PFSK-1 (cell line): ENCODE data around the gene IGFBP5.

ENCODE experiments used
- FOXP2 ChIP-seq: optimal IDR thresholded peaks from 2 replicates; pipeline ENCODE3; 2011; ENCODE audit warnings: borderline replicate concordance, control low read depth, inconsistent platforms; ENCODE audit not compliant: insufficient read depth; ENCODE audit errors: extremely low read length, extremely low read depth
- POLR2AphosphoS5 ChIP-seq: IDR thresholded peaks from 2 replicates; pipeline ENCODE4 v1.6.1; 2012; ENCODE audit warnings: low read depth, mild to moderate bottlenecking, control low read depth, low read length, moderate library complexity
- SIN3A ChIP-seq: IDR thresholded peaks from 2 replicates; pipeline ENCODE4 v1.6.1; 2012; ENCODE audit warnings: mild to moderate bottlenecking, low read length, moderate library complexity, borderline replicate concordance; ENCODE audit not compliant: insufficient read depth
- TAF1 ChIP-seq: IDR thresholded peaks from 2 replicates; pipeline ENCODE4 v1.6.1; 2012; ENCODE audit warnings: low read length, control low read depth, borderline replicate concordance; ENCODE audit not compliant: insufficient read depth
- TF ChIP-seq, protein P1 (sequence below), 2 experiments: IDR thresholded peaks; 2 replicates each; pipeline versions ENCODE4 v1.6.1 to v1.8.0; 2011 to 2012; ENCODE audit warnings: low read depth in 2 of 2, low read length in 2 of 2, control low read depth in 1 of 2, inconsistent platforms in 1 of 2, mild to moderate bottlenecking in 1 of 2, moderate library complexity in 1 of 2; ENCODE audit not compliant: insufficient read depth in 1 of 2

Gene IGFBP5

DNA sequence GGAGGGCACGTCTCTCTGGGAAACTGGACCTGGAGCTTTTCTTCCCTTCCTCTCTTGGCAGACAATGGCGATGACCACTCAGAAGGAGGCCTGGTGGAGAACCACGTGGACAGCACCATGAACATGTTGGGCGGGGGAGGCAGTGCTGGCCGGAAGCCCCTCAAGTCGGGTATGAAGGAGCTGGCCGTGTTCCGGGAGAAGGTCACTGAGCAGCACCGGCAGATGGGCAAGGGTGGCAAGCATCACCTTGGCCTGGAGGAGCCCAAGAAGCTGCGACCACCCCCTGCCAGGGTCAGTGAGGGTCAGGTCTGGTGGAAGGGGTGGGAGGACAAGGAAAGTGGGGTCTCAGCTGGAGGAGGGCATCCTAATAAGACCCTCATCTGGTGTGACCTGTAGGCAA, 34.9 kb downstream of the IGFBP5 start:
- TF ChIP-seq POLR2AphosphoS5 = no peak
- TF ChIP-seq, protein P1, sequence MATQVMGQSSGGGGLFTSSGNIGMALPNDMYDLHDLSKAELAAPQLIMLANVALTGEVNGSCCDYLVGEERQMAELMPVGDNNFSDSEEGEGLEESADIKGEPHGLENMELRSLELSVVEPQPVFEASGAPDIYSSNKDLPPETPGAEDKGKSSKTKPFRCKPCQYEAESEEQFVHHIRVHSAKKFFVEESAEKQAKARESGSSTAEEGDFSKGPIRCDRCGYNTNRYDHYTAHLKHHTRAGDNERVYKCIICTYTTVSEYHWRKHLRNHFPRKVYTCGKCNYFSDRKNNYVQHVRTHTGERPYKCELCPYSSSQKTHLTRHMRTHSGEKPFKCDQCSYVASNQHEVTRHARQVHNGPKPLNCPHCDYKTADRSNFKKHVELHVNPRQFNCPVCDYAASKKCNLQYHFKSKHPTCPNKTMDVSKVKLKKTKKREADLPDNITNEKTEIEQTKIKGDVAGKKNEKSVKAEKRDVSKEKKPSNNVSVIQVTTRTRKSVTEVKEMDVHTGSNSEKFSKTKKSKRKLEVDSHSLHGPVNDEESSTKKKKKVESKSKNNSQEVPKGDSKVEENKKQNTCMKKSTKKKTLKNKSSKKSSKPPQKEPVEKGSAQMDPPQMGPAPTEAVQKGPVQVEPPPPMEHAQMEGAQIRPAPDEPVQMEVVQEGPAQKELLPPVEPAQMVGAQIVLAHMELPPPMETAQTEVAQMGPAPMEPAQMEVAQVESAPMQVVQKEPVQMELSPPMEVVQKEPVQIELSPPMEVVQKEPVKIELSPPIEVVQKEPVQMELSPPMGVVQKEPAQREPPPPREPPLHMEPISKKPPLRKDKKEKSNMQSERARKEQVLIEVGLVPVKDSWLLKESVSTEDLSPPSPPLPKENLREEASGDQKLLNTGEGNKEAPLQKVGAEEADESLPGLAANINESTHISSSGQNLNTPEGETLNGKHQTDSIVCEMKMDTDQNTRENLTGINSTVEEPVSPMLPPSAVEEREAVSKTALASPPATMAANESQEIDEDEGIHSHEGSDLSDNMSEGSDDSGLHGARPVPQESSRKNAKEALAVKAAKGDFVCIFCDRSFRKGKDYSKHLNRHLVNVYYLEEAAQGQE (IDR thresholded peaks at IDR 0.05; ENCODE audit: insufficient read depth in 1 of 2, low read depth in 2 of 2, low read length in 2 of 2) = no peak

- TF ChIP-seq, protein P1 (IDR thresholded peaks at IDR 0.05; ENCODE audit: insufficient read depth in 1 of 2, low read depth in 2 of 2, low read length in 2 of 2) = no peak
- TF ChIP-seq SIN3A (no peak), TAF1 (no peak), FOXP2 (no peak), POLR2AphosphoS5 (no peak)
Measured at GRCh38 chr2:216659276-216659675, 36.1 kb downstream of the IGFBP5 start.

DNA sequence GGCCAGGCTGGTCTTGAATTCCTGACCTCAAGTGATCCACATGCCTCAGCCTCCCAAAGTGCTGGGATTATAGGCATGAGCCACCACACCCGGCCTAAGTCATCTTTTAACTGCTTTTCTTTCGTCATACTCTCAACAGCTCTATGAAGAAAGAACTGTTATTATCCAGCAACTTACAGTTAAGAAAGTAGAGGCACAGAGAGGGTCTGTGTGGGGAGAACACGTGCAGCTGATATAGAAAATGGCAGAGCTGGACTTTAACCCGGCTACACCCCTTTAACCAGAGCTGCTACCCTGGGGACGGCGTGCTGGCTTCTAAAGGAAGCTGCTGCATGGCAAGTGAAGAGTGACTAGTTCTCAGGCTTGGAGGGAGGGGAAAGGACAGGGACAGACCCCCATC, 36.6 kb downstream of the IGFBP5 start:
- TF ChIP-seq, protein P1 (IDR thresholded peaks at IDR 0.05; ENCODE audit: insufficient read depth in 1 of 2, low read depth in 2 of 2, low read length in 2 of 2) = no peak
- no peak for TF ChIP-seq POLR2AphosphoS5

GRCh38 chr2:216657980-216658379, 37.4 kb downstream of the IGFBP5 start:
- no peak for TF ChIP-seq TAF1
- TF ChIP-seq POLR2AphosphoS5 = no peak
- TF ChIP-seq SIN3A = no peak

DNA sequence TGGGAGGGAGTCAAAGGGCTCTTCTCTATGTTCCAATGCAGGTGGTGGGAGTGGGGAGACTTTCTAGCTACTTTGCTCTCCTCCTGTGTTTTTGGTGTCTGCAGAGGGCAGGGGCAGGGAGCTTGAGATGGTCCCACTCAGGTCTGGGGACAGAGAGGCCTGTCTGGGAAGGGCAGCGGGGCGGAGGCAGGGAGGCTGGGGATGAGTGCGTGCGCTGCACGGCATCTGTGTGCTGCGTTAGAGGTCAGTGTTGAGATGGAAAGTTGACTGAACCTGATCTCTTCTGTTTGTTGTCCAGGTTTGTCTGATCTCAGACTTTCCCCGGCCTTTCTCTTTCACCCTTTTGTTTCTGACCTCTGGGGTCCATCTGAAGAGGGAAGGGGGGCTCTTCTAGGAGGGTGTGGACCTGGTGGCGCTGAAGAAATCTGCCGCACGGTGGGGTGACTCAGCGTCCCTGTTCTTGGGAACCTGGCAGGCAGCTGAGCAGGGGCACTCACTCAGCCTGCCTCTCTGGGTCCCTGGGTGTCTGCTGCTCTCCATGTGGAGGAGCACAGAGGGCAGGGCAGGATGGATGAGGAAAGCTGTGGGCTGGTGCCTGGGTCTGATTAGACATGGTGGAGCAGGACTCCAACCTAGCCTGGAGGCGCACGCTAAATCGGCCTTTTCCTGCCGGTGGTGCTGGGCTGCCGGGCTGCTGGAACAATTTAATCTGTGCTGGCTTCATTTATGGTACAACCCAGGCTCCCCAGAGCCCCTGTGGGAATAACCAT, 38.1 kb downstream of the IGFBP5 start:
- TF ChIP-seq POLR2AphosphoS5 (no peak), TAF1 (no peak)
- TF ChIP-seq, protein P1 (IDR thresholded peaks at IDR 0.05; ENCODE audit: insufficient read depth in 1 of 2, low read depth in 2 of 2, low read length in 2 of 2) = no peak

DNA sequence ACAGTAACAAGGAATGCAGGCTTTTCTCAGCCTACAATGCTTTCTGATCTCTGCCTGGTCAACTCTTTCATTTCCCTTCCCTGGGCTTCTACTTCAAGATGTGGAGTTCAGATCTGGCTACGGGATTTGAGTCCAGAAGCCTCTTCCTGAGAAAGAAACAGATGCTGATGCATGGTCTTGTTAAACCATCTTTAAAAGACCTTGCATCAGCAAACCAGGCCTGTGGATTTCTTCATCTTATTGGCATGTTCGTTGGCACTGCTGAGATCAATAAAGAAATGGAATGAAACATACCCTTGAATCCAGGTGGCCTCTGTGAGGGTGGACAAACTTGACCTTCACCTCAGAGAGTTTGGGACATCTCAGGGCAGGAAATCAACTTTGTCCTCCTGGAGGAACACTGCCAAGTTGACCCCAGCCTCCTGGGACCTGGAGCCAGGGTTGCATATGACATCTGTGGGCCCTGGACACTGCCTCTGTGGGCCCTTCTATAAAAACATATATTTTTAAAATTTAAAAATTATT, 40.8 kb downstream of the IGFBP5 start:
- no peak for TF ChIP-seq POLR2AphosphoS5
- TF ChIP-seq, protein P1 (IDR thresholded peaks at IDR 0.05; ENCODE audit: insufficient read depth in 1 of 2, low read depth in 2 of 2, low read length in 2 of 2) = no peak
- TF ChIP-seq SIN3A = no peak
- TF ChIP-seq FOXP2 = no peak
- TF ChIP-seq TAF1 = no peak
